Nephron (organoid): Measurements from ENCODE around the gene ARHGAP26.

Experiments
- H3K27ac Mint-ChIP-seq, 3 experiments: 2 replicates each; pipeline ENCODE4 v1.8.0; 2020; ENCODE audit warnings: mixed read lengths in 3 of 3, mild to moderate bottlenecking in 2 of 3, moderate library complexity in 1 of 3
- H3K27me3 Mint-ChIP-seq: 2 replicates; pipeline ENCODE4 v1.8.0; 2021; ENCODE audit warnings: low read depth, mild to moderate bottlenecking, moderate library complexity, mixed read lengths
- H3K36me3 Mint-ChIP-seq: 2 replicates; pipeline ENCODE4 v1.8.0; 2020; ENCODE audit warnings: low read depth, mixed read lengths
- H3K4me1 Mint-ChIP-seq: 2 replicates; pipeline ENCODE4 v1.8.0; 2020; ENCODE audit warnings: mixed read lengths
- H3K4me3 Mint-ChIP-seq, 3 experiments: 2 replicates each; pipeline ENCODE4 v1.8.0; 2020; ENCODE audit warnings: mild to moderate bottlenecking in 3 of 3, mixed read lengths in 3 of 3, moderate library complexity in 2 of 3
- H3K9me3 Mint-ChIP-seq: 2 replicates; pipeline ENCODE4 v1.8.0; 2020; ENCODE audit warnings: mixed read lengths
- CTCF ChIP-seq, 3 experiments: fragments of 200-600 bp; sonication (generic); IDR thresholded peaks; one replicate each; pipeline ENCODE4 v1.5.0; 2021; ENCODE audit warnings: antibody characterized with exemption in 3 of 3; ENCODE audit not compliant: unreplicated experiment in 3 of 3

ARHGAP26 gene

GRCh38 chr5:142897328-142897727 is 127.2 kb downstream of the ARHGAP26 start:
- no peaks in the 10 kb centered on the region for H3K9me3 Mint-ChIP-seq
- H3K27me3 Mint-ChIP-seq, result no peaks in the 10 kb centered on the region
- no peak for TF ChIP-seq CTCF (IDR thresholded peaks at IDR 0.05; ENCODE audit: unreplicated experiment in 3 of 3)
- peak overlapping the region in 1 of 3 experiments; percentile 11 for H3K27ac Mint-ChIP-seq
- peaks cover 25% of the 10 kb centered on the region for H3K4me1 Mint-ChIP-seq
- H3K4me3 Mint-ChIP-seq, result no peak overlapping the region
- no peaks in the 10 kb centered on the region for H3K36me3 Mint-ChIP-seq

- H3K27me3 Mint-ChIP-seq, result no peaks in the 10 kb centered on the region
- peaks cover 3% of the 10 kb centered on the region for H3K36me3 Mint-ChIP-seq
- TF ChIP-seq CTCF (IDR thresholded peaks at IDR 0.05; ENCODE audit: unreplicated experiment in 3 of 3), result no peak
- H3K4me3 Mint-ChIP-seq, result peak overlapping the region in 2 of 3 experiments; percentile 24 to 45
- H3K9me3 Mint-ChIP-seq, result no peaks in the 10 kb centered on the region
- peak overlapping the region; percentile 74 to 94 (median 89) for H3K27ac Mint-ChIP-seq
- peaks cover 25% of the 10 kb centered on the region for H3K4me1 Mint-ChIP-seq
Measured at GRCh38 chr5:142900927-142901326, 130.8 kb downstream of the ARHGAP26 start.

GRCh38 chr5:142901476-142902185 is 131.5 kb downstream of the ARHGAP26 start:
- H3K27ac Mint-ChIP-seq, result peak overlapping the region; percentile 74 to 94 (median 89)
- no peaks in the 10 kb centered on the region for H3K9me3 Mint-ChIP-seq
- no peak for TF ChIP-seq CTCF (IDR thresholded peaks at IDR 0.05; ENCODE audit: unreplicated experiment in 3 of 3)
- H3K4me3 Mint-ChIP-seq, result no peak overlapping the region
- H3K27me3 Mint-ChIP-seq, result no peaks in the 10 kb centered on the region
- H3K4me1 Mint-ChIP-seq, result peaks cover 25% of the 10 kb centered on the region
- peaks cover 3% of the 10 kb centered on the region for H3K36me3 Mint-ChIP-seq

- Mint-ChIP-seq H3K9me3 (no peaks in the 10 kb centered on the region), H3K4me3 (no peak overlapping the region), H3K4me1 (peaks cover 32% of the 10 kb centered on the region), H3K27me3 (no peaks in the 10 kb centered on the region), H3K36me3 (peaks cover 6% of the 10 kb centered on the region), H3K27ac (peak overlapping the region; percentile 74 to 94 (median 89))
- no peak for TF ChIP-seq CTCF (IDR thresholded peaks at IDR 0.05; ENCODE audit: unreplicated experiment in 3 of 3)
Measured at GRCh38 chr5:142902186-142902965, 132.2 kb downstream of the ARHGAP26 start.

GRCh38 chr5:142904416-142904815 is 134.2 kb downstream of the ARHGAP26 start:
- TF ChIP-seq CTCF (IDR thresholded peaks at IDR 0.05; ENCODE audit: unreplicated experiment in 3 of 3), result no peak
- H3K36me3 Mint-ChIP-seq, result peaks cover 9% of the 10 kb centered on the region
- H3K27ac Mint-ChIP-seq, result peak overlapping the region in 1 of 3 experiments; percentile 40
- peaks cover 4% of the 10 kb centered on the region for H3K27me3 Mint-ChIP-seq
- no peaks in the 10 kb centered on the region for H3K9me3 Mint-ChIP-seq
- no peak overlapping the region for H3K4me3 Mint-ChIP-seq
- peaks cover 32% of the 10 kb centered on the region for H3K4me1 Mint-ChIP-seq
